SU-DHL-6 (cell line): Measurements from ENCODE around the gene GSTA3.

Experiments
- H2AFZ ChIP-seq: fragments of 200-600 bp; sonication (generic); 2 replicates; pipeline ENCODE4 v1.6.1; 2014; ENCODE audit warnings: low read depth, mild to moderate bottlenecking, moderate library complexity, mixed read lengths, antibody characterized with exemption, low read length; ENCODE audit not compliant: severe bottlenecking
- H3F3A ChIP-seq: fragments of 200-600 bp; shearing (Covaris generic); 2 replicates; pipeline ENCODE4 v1.6.0; 2016; ENCODE audit warnings: antibody characterized with exemption, mild to moderate bottlenecking; ENCODE audit not compliant: insufficient read depth
- H3K27ac ChIP-seq: fragments of 200-600 bp; sonication (generic); 2 replicates; pipeline ENCODE4 v1.5.1; 2016; ENCODE audit warnings: low read depth, mild to moderate bottlenecking, low read length, moderate library complexity, mixed read lengths
- H3K27me3 ChIP-seq: fragments of 200-600 bp; sonication (generic), shearing (Covaris generic); 2 replicates; pipeline ENCODE4 v1.6.0; 2014; ENCODE audit warnings: mild to moderate bottlenecking, low read length
- H3K36me3 ChIP-seq: fragments of 200-600 bp; sonication (generic); 2 replicates; pipeline ENCODE4 v1.6.1; 2014; ENCODE audit warnings: mild to moderate bottlenecking, low read length, mixed read lengths
- H3K4me2 ChIP-seq: fragments of 300-600, 200-600 bp; shearing (Covaris generic), sonication (generic); 2 replicates; pipeline ENCODE4 v1.6.0; 2014; ENCODE audit warnings: low read length, low read depth, mild to moderate bottlenecking; ENCODE audit not compliant: poor library complexity, severe bottlenecking
- H3K4me3 ChIP-seq: fragments of 200-600 bp; sonication (generic); 2 replicates; pipeline ENCODE4 v1.5.1; 2014; ENCODE audit warnings: antibody characterized with exemption, low read length, mild to moderate bottlenecking, mixed read lengths; ENCODE audit not compliant: insufficient read depth, poor library complexity, severe bottlenecking
- H3K79me2 ChIP-seq: fragments of 200-600 bp; sonication (generic); 2 replicates; pipeline ENCODE4 v1.6.1; 2014; ENCODE audit warnings: mild to moderate bottlenecking, low read length, moderate library complexity; ENCODE audit not compliant: insufficient read depth
- H3K9ac ChIP-seq: fragments of 200-600 bp; sonication (generic); 2 replicates; pipeline ENCODE4 v1.7.0; 2014; ENCODE audit warnings: mild to moderate bottlenecking, low read length
- H3K9me2 ChIP-seq: fragments of 200-600 bp; sonication (generic); replicated peaks from 2 replicates; pipeline ENCODE4 v1.6.1; 2014; ENCODE audit warnings: low read length; ENCODE audit not compliant: insufficient read depth
- H3K9me3 ChIP-seq: fragments of 200-600 bp; sonication (generic); 2 replicates; pipeline ENCODE4 v1.6.1; 2014; ENCODE audit warnings: low read length, mixed read lengths; ENCODE audit not compliant: insufficient read depth
- H4K20me1 ChIP-seq: fragments of 200-600 bp; sonication (generic); 2 replicates; pipeline ENCODE4 v1.6.1; 2014; ENCODE audit warnings: low read depth, mild to moderate bottlenecking, antibody characterized with exemption, low read length, moderate library complexity, mixed read lengths
- EZH2phosphoT487 ChIP-seq: fragments of 200-600 bp; sonication (generic), shearing (Covaris generic); conservative IDR thresholded peaks from 2 replicates; pipeline ENCODE4 v1.6.1; 2018; ENCODE audit warnings: mild to moderate bottlenecking, antibody characterized with exemption, low read length, moderate library complexity, mixed read lengths
- TF ChIP-seq, protein P1 (sequence below): fragments of 200-600 bp; sonication (generic); IDR thresholded peaks from one replicate; pipeline ENCODE4 v1.5.1; 2017; ENCODE audit warnings: antibody characterized with exemption, mild to moderate bottlenecking, low read length, moderate library complexity; ENCODE audit not compliant: insufficient read depth, poor library complexity, severe bottlenecking

The GSTA3 gene

GRCh38 chr6:52937908-52938307, 28.4 kb upstream of the GSTA3 start:
- no peaks in the 10 kb centered on the region for H4K20me1 ChIP-seq
- no peaks in the 10 kb centered on the region for H3K79me2 ChIP-seq

GRCh38 chr6:52933778-52934177, 24.3 kb upstream of the GSTA3 start:
- Histone ChIP-seq H3K4me3 (no peak overlapping the region), H3K9me3 (no peaks in the 10 kb centered on the region), H3K36me3 (no peaks in the 10 kb centered on the region), H3K79me2 (no peaks in the 10 kb centered on the region), H2AFZ (no peak overlapping the region), H3K4me2 (no peak overlapping the region), H3K27me3 (no peaks in the 10 kb centered on the region), H4K20me1 (no peaks in the 10 kb centered on the region), H3K9me2 (no peaks in the 10 kb centered on the region), H3F3A (no peaks in the 10 kb centered on the region), H3K9ac (no peak overlapping the region), H3K27ac (no peak overlapping the region)
- TF ChIP-seq, protein P1, sequence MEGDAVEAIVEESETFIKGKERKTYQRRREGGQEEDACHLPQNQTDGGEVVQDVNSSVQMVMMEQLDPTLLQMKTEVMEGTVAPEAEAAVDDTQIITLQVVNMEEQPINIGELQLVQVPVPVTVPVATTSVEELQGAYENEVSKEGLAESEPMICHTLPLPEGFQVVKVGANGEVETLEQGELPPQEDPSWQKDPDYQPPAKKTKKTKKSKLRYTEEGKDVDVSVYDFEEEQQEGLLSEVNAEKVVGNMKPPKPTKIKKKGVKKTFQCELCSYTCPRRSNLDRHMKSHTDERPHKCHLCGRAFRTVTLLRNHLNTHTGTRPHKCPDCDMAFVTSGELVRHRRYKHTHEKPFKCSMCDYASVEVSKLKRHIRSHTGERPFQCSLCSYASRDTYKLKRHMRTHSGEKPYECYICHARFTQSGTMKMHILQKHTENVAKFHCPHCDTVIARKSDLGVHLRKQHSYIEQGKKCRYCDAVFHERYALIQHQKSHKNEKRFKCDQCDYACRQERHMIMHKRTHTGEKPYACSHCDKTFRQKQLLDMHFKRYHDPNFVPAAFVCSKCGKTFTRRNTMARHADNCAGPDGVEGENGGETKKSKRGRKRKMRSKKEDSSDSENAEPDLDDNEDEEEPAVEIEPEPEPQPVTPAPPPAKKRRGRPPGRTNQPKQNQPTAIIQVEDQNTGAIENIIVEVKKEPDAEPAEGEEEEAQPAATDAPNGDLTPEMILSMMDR = no peak
- TF ChIP-seq EZH2phosphoT487 = no peak

More at GRCh38 chr6:52937908-52938307, 28.4 kb upstream of the GSTA3 start:
- no peaks in the 10 kb centered on the region for H3K9me2 ChIP-seq
- no peak overlapping the region for H3K4me2 ChIP-seq
- H3K9me3 ChIP-seq = no peaks in the 10 kb centered on the region
- no peak overlapping the region for H3K4me3 ChIP-seq
- H3F3A ChIP-seq = no peaks in the 10 kb centered on the region
- TF ChIP-seq, protein P1 = no peak
- TF ChIP-seq EZH2phosphoT487 = no peak
- no peaks in the 10 kb centered on the region for H3K36me3 ChIP-seq
- no peaks in the 10 kb centered on the region for H3K27me3 ChIP-seq
- H2AFZ ChIP-seq = no peak overlapping the region
- H3K27ac ChIP-seq = no peak overlapping the region
- H3K9ac ChIP-seq = no peak overlapping the region

- no peak overlapping the region for H3K4me3 ChIP-seq
- H3K27ac ChIP-seq = no peak overlapping the region
- no peaks in the 10 kb centered on the region; the same call in 1 of the 2 replicates for H3K27me3 ChIP-seq
- no peaks in the 10 kb centered on the region for H3K79me2 ChIP-seq
- H3K9ac ChIP-seq = no peak overlapping the region
- H3K4me2 ChIP-seq = no peak overlapping the region
- H3K36me3 ChIP-seq = no peaks in the 10 kb centered on the region
- TF ChIP-seq, protein P1 = no peak
- H4K20me1 ChIP-seq = no peaks in the 10 kb centered on the region
- no peak overlapping the region for H2AFZ ChIP-seq
- H3K9me3 ChIP-seq = no peaks in the 10 kb centered on the region
- H3F3A ChIP-seq = no peaks in the 10 kb centered on the region
- H3K9me2 ChIP-seq = no peaks in the 10 kb centered on the region
Measured at GRCh38 chr6:52931351-52931750, 21.9 kb upstream of the GSTA3 start.
